NCI-H510A treated with DMSO at 0.1 percent for 48 hours (cell line): ENCODE measurements around the gene CELF5.
"Not testable (repeated sequence)": the region's sequence is repeated elsewhere in the genome, so short reads cannot be mapped to it uniquely, and the experiment has no call there.

Experiments used
- DNase-seq: peaks from one replicate; lab custom pipeline; 2025; lab: John Stamatoyannopoulos, UW

The CELF5 gene

DNA sequence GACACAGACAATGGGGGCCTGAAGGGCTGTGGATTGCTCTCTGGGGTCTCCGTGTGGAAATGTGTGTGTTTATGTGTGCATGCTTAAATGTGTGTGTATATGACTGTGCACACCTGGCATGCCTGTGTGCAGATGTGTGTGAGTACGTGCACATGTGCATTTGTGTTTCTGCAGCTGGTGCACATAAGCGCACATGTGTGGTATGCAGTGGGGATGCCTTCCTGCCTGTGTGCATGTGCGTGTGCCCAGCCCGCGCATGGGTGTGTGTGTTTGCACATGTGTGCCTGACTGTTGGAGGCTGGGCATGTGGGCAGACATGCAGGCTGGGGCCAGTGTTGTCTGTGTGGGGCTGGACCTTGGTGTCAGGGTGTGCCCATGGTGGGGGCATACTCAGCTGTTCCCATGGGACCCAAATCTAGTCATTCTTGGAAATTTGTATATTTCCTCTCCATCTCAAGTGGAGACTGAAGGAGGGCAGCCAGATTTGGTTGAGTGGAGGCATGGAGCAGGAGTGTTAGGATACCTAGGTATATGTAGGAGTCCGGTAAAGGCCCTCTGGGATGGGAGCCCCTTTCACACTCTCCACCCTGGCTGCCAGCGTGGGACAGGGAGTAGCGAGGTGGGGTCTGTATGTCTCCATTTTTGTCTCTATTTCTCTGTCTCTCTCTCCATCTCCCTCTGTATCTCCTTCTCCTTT is 49.9 kb downstream of the CELF5 start:
- DNase-seq, result no peak

DNA sequence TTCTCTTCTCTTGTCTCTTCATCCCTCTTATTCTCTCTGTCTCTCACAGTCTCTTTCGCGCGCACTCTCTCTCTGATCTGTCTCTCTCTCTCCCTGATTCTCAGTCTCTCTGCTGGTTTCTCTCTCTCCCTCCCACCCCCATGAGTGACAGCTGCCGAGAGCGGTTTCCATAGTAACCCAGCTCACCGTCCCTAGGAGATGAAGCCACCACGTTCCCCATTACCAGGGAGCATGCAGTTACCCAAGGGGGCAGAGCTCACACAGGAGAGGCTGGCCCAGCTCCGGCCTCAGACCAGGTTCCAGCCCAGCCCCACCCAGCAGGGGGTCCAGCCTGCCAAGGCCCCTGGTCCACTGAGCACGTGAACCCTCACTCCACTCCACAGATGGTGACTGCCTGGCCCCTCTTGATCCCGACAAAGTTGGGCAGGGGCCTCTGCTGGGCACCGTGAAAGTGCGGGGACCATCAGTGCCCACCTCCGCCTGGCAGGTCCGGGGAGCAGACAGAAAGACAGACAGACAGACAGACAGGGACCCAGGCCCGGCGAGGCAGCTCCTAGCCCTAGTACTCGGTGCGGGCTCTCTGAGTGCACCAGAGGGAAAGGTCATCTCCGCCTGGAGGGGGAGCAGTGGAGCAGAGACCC is 50.6 kb downstream of the CELF5 start:
- no peak for DNase-seq

DNA sequence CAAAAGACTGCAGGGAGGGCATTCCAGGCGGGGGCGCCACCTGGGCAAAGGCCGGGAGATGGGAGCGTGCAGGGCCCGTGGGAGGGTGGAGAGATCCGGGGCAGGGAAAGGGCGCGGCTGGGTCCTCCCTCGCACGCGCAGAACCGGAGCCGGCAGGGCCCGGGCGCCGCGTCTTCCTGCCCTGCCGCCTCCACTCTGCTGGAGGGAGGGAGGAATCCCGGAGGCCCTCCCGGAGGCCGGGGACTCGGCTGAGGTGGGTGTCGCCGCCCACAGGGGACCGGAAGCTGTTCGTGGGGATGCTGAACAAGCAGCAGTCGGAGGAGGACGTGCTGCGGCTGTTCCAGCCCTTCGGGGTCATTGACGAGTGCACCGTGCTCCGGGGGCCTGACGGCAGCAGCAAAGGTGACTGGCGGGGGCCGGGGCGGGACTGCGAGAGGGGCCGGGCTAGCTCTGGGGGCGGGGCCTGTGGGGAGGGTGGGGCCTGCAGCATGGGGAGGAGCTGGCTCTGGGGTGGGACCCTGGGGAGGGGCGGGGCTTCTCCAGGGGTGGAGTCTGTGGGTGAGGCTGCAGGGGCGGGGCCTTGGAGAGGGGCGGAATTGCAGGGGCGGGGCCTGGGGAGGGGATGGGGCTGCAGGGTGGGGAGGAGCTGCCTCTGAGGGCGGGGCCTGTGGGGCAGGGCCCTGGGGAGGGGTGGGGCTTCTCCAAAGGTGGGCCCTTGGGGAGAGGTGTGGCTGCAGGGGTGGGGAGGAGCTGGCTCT is 51.3 kb downstream of the CELF5 start:
- no peak for DNase-seq

DNA sequence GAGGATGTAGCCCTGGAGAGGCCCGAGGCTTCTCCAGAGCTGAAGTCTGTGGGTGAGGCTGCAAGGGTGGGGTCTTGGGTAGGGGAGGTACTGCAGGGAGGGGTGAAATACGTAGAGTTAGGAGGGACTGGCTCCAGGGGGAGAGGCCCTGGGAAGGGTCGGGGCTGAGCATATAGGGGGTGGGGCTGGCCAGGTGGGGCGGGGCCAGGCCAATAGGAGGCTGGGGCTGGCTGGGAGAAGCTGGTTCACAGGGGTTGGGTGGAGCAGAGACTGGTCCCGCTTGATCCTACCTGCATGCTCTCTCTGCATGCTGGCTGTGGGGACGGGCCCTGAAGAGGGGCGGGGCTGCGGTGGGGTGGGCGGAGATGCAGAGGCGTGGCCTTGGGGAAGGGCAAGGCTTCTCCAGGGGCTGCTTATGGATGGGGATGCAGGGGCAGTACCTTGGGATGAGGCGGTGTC is 51.9 kb downstream of the CELF5 start:
- DNase-seq, result no peak

DNA sequence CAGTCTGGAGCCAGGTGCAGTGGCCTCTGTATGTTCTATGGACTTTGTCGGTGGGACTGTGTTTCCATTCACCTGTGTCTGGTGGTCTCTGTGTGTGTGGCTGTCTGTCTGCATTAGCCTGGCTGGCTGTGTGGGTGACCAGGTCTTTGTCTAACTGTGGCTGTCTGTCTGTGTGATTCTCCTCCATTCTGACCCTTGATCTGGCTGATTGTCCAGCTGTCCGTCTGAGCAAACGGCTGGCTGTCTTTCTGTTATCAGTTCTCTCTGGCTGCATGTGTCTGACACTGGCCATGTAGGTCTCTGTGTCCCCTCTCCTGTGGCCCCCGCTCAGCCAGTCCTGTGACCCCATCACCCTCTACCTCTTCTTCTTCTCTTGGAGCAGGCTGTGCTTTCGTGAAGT is 53.2 kb downstream of the CELF5 start:
- DNase-seq, result no peak

DNA sequence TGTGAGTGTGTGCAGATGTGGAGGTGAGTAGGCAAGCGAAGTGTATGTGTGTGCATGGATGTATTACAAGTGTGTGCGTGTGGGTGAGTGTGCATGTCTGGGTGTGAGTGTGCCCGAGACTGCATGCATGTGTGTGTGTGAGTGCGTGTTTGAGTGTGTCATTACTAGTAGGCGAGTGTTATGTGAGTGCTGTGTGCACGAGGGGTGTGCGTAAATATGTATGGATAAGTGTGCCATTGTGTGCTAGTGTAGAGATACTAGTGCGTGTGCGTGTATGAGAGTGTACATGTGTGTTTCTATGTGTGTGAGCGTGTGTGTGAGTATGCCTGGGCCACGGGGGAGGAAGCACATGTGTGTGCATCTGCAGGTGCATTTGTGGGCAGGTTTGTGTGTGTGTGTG is 53.8 kb downstream of the CELF5 start:
- no peak for DNase-seq

DNA sequence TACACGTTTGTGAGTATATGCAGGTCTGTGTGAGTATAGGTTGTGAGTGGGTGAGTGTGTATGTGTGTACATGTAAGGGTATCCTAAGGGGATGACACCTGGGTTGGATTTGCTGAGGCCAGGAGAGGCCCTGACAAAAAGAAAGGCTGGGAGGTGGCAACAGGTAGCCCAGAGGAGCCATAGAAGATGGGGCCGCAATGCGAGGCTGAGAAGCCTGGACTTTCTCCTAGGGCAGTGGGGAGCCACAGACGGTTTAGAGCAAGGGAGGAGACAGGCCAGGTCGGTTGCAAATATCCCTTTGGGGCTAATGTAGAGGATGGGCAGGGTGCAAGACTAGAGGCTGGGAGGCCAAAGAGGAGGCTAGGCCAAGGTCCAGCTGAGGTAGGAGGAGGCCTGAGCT is 54.3 kb downstream of the CELF5 start:
- no peak for DNase-seq

DNA sequence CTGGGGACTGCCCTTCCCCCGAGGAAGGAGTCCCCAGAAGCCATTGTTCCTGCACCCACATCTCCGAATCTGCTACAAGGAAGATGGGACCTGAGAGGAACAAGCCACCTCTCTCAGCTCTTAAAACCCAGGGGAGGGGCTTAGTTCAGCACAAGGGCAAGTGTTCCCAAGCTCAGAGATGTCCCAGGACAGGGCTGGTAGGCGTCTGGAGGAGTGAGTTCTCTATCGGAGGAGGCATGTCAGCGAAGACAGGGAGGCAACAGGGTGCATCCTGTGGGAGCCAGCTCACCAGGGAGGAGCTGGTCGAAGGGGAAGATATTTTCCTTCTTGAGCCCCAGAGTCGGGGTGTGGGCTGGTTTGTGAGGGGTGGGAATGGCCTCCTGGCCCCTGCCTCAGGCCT is 54.8 kb downstream of the CELF5 start:
- no peak for DNase-seq

DNA sequence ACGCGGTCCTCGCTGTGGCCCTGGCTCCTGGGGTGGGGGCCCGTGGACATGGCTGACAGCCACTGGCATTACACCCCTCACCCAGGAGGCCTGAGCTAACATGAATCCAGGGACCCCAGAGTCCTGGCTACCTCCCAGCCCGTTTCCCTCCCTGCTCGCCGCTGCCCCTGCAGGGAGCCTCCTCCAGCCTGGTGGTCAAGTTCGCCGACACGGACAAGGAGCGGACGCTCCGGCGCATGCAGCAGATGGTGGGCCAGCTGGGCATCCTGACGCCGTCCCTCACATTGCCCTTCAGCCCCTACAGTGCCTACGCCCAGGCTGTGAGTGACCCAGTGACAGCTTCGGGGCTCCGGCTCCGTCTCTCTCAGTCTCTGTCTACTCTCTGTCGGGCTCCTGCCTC is 56.6 kb downstream of the CELF5 start:
- DNase-seq, result no peak

DNA sequence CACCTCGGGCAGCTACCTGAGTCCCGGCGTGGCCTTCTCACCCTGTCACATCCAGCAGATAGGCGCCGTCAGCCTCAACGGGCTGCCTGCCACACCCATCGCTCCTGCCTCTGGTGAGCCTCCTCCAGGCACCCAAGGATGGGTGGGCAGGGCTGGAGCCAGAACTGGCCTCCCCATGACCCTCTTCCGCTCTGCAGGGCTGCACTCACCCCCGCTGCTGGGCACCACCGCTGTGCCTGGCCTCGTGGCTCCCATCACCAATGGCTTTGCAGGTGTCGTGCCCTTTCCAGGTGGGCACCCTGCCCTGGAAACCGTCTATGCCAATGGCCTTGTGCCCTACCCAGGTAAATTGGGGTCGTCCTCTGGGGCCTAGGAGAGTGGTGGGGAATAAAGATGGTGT is 57.7 kb downstream of the CELF5 start:
- no peak for DNase-seq

DNA sequence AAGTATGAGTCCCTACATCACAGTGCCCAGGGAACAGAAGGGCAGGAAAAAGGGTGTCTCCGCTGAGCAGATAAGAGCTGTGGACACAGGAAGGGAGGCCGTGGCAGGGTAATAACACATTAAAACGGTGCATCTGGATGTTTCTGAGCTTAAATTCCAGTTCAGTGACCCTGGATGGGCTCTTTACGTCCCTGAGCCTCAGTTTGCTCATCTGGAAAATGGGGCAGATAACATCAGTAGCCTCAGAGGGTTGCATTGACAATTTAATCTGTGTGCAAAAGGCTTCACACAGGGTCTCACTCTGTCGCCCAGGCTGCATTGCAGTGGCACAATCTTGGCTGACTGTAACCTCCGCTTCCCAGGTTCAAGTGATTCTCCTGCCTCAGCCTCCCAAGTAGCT is 58.1 kb downstream of the CELF5 start:
- DNase-seq, result no peak

DNA sequence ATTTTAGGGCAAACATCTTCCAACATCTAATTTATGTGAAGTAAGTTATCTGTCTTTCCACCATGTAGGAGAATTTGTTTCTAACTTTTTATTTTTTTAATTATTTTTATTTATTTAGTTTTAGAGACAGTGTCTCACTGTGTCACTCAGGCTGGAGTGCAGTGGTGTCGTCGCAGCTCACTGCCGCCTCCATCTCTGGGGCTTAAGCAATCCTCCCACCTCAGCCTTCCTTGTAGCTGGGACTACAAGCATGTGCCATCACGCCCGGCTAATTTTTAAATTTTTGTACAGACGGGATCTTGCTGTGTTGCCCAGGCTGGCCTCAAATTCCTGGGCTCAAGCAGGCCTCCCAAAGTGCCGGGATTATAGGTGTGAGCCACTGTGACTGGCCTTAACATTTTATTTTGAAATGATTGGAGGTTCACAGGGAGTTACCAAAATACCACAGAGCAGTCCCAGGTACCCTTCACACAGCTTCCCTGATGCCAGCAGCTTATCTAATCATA is 58.8 kb downstream of the CELF5 start:
- no peak for DNase-seq

DNA sequence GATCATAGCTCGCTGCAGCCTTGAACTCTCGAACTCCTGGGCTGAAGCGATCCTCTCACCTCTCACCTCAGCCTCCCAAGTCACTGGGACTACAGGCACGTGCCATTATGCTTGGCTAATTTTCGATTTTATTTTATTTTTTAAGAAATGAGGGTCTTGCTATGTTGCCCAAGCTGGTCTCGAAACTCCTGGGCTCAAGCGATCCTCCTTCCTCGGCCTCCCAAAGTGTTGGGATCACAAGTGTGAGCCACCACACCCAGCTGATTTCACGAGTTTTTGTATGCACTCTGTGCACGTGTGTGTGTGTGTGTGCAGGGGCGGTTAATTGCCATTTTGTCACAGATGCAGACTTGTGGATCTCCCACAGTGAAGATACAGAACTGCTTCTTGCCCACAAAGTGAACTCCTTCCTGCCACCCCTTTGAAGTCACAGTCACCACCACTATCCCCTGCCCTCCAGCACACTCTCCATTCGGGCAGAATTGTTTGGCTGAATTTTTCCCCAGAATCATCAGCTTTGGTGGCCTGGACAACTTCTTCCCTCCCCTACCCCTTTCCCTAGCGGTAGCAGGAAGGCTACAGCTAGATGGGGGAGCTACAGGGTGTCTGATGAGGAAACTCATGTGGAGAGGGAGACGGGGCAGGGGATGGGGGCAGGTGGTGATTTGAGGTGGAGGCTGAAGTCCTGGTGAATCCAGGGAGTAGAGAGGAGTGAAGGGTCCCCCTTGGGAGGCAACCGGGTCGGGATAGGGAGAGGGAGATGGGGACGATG is 59.6 kb downstream of the CELF5 start:
- DNase-seq, result no peak

DNA sequence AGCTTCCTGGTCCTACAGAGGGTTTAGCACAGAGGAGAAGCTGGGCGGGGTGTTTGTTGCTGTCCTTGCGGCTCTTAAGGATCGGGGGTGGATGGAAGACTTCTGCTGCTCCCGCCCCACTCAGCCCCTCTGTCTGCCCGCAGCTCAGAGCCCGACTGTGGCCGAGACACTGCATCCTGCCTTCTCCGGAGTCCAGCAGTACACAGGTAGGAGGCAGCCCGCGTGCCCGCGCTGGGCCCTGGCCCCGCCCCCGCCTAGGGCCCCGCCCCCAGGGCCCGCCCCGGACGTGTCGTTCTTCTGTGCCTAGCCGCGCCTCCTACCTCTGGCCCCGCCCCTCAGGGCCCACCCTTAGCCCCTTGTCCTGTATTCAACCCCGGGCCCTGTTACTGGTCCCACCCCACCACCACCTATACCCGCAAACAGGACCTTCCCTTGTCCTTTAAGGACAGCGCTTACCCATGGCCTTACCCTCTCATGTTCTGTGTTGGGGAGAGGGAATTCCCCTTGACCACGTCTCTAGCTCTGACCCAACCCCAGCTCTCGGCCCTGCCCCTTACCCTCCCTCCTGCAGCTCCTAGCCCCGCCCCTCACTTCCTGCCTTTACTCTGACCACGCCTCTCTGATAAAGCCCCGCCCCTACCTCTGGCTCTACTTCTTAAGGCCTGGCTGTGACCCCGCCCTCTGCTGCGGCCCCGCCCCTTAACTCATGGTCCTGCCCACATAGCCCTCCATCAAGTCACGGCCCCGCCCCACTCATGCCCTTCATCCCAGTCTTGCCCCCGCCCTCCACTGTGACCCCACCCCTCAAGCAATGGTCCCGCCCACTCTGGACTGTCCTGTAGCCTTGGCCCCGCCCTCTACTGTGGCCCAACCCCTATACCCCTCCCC is 60.5 kb downstream of the CELF5 start:
- DNase-seq, result no peak

DNA sequence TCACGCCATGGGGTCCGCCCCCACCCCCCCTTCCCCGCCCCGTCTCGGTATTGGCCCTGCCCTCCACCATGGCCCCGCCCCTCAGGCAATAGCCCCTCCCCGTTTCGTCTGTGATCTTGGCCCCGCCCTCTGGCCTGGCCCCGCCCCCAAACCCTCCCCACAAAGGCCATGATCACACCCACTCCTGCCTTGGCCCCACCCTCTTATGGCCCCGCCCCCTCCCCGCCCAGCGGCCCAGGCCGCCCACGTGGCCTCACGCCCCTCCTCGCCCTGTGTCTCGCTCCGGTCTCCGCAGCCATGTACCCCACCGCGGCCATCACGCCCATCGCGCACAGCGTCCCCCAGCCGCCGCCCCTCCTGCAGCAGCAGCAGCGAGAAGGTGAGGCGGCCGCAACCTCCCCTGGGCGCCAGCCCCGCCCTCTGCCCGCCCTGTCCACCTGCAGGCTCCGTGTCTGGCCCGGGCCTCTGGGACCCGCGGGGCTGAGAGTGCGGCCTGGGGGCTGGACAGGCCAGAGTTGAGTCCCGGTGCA is 61.3 kb downstream of the CELF5 start:
- DNase-seq, result no peak

DNA sequence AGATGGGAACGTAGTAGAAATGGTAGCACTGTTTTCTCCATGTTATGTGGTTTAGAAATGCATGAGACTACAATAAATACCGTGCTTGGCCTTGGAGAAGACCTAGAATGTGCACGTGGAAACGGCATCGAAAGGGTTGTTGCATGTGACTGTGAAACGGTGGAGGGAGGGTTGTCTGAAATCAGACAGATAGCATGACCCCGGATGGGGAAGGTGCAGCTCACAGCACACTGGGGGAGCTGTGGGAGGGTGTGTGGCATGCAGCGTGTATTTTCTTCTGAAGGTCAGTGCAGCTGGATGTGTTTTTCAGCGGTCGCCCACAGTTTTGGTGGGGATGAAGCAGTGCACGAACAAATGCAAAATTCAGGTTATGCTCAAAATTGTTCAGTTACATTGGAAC is 63.4 kb downstream of the CELF5 start:
- no peak for DNase-seq

DNA sequence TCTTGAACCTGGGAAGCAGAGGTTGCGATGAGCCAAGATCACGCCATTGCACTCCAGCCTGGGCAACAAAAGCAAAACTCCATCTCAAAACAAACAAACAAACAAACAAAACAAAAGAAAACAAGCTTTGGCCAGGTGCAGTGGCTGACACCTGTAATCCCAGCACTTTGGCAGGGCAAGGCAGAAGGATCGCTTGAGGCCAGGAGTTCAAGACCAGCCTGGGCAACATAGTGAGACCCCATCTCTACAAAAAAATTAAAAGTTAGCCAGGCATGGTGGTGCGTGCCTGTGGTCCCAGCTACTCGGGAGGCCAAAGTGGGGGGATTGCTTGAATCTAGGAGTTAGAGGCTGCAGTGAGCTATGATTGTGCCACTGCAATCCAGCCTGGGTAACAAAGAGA is 64.0 kb downstream of the CELF5 start:
- not testable (repeated sequence) for DNase-seq

DNA sequence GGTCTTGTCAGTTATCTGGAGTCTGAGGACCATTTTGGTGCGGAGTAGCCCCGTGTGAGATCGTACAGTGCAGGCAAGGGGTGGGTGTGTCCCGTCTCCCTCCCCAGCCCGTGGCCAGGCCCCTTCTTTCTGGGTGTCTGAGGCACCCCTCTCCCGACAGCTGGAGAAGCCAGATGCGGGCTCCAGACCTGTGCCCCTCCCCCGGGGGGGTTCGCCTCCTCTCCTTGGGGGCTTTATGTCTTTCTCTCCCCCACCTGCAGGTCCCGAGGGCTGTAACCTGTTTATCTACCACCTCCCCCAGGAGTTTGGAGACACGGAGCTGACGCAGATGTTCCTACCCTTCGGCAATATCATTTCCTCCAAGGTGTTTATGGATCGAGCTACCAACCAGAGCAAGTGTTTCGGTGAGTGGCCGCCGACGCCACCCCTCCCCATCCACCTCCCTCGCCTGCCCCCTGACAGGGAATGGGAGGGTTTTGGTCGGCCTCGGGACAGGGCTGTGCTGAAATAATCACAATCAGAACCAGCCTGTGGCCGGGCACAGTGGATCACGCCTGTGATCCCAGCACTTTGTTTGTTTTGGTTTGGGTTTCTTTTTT is 65.6 kb downstream of the CELF5 start:
- no peak for DNase-seq

DNA sequence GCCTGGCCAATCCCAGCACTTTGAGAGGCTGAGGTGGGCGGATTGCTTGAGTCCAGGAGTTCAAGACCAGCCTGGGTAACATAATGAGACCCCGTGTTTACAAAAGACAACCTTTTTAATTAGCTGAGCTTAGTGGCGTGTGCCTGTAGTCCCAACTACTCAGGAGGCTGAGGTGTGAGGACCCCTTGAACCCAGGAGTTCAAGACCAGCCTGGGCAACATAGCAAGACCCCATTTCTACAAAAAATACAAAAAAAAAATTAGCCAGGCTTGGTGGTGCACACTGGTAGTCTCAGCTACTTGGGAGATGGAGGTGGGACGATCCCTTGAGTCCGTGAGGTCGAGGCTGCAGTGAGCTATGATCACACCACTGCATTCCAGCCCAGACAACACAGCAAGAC is 66.4 kb downstream of the CELF5 start:
- not testable (repeated sequence) for DNase-seq

DNA sequence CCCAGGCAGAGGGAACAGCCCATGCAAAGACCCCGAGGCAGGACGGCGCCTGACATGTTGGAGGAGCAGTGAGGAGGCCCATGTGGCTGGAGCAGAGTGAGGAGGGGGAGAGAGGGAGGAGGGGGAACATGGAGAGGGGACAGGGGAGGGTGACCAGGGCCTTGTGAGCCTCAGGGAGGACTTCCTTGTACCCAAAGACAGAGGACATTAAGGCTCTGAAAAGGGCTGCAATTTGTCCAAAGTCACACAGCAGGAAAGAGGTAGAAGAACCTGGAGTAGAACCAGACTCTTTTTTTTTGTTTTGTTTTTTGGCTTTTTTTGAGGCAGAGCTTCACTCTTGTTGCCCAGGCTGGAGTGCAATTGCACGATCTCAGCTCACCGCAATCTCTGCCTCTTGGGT is 67.2 kb downstream of the CELF5 start:
- no peak for DNase-seq
